ENCODE measurements around the gene RB1. TPM values are rescaled to one million over a fixed set of nuclear protein-coding genes. Genes with fewer than 3 reads are reported as not detected.

Gene RB1
- total and polyA plus RNA-seq, 7 experiments from 2014 or later = 12.1 to 37.1 (median 18.5) TPM

DNA sequence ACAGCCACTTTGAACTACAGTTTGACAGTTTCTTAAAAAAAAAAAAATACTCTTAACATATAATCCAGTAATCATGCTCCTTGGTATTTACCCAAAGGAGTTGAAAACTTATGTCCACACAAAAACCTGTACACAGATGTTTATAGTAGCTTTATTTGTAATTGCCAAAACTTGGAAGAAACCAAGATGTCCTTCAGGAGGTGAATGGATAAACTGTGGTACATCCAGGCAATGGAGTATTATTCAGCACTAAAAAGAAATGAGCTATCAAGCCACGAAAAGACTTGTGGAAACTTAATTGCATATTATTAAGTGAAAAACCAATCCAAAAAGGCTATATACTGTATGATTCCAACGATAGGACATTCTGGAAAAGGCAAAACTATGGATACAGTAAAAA lies 184.4 kb downstream of the RB1 start:
- Histone ChIP-seq H3K27me3 (ENCODE audit: control insufficient read depth in 2 of 2, insufficient read depth in 2 of 2, low read length in 2 of 2) (no peaks in the 10 kb centered on the region), H3K27ac (ENCODE audit: low read depth, low read length) (no peak overlapping the region), H3K4me3 (ENCODE audit: low read length) (peak overlapping the region; percentile 0), H3K9me3 (ENCODE audit: control insufficient read depth in 2 of 3, low read length in 3 of 3) (no peaks in the 10 kb centered on the region), H3K4me1 (ENCODE audit: control insufficient read depth in 2 of 2, insufficient read depth in 2 of 2, low read length in 2 of 2) (peaks cover 43 to 48% of the 10 kb centered on the region in 2 donors), H3K36me3 (ENCODE audit: control insufficient read depth in 2 of 3, insufficient read depth in 3 of 3, low read length in 3 of 3) (no peaks in the 10 kb centered on the region)
- Mint-ChIP-seq H3K36me3 (peaks cover 0 to 41% (median 20%) of the 10 kb centered on the region in 5 donors), H3K27ac (peak overlapping the region in 4 of 9 donors; percentile 32 to 71 (median 50)), H3K27me3 (no peaks in the 10 kb centered on the region), H3K4me3 (peak overlapping the region in 5 of 10 donors; percentile 23 to 68 (median 32)), H3K4me1 (peaks cover 19 to 59% (median 29%) of the 10 kb centered on the region in 7 donors), H3K9me3 (peaks cover 0 to 7% (median 0%) of the 10 kb centered on the region in 11 donors)
- intact Hi-C loops (cut with micrococcal nuclease) = loop anchor here in 1 of 2 donors (5.0 kb wide), 1 partner anchor 279 kb away; no protein-coding TSS in a partner anchor
- ChIA-PET CTCF (interaction anchor here (0.6 kb wide), 1 partner anchor 47 kb away, joined by 3 read pairs; no protein-coding TSS in a partner anchor), POLR2A (interaction anchor here (0.7 to 2.5 kb wide), 3 partner anchors 44 to 92 kb away, joined by 4 to 16 read pairs (median 6); partner anchors contain the start of gene RCBTB2)
- no peak for ATAC-seq
- DNase-seq = no peak

DNA sequence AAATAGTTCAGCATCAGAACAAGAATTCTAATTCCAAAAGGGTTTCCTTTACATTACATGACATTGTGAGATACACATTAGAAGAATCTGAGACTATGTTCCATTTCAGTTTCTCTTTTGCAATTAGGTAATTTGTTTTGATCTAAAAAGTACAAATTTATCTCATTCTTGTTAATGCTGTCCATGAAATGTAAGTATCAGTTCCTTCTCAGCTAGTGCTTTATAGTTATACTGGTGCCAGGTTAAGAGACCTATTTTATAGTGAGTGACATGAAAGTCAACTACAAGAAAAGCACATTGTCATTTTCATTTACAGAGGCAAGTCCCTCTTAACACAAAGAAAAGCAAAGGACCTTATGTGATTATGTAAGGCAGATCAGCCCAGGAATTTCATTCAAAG lies 185.4 kb downstream of the RB1 start:
- H3K36me3 Mint-ChIP-seq = peaks cover 0 to 36% (median 19%) of the 10 kb centered on the region in 5 donors
- Histone ChIP-seq H3K4me1 (ENCODE audit: control insufficient read depth in 2 of 2, insufficient read depth in 2 of 2, low read length in 2 of 2) (peaks cover 53 to 59% of the 10 kb centered on the region in 2 donors), H3K36me3 (ENCODE audit: control insufficient read depth in 2 of 3, insufficient read depth in 3 of 3, low read length in 3 of 3) (no peaks in the 10 kb centered on the region), H3K4me3 (ENCODE audit: low read length) (no peak overlapping the region), H3K27me3 (ENCODE audit: control insufficient read depth in 2 of 2, insufficient read depth in 2 of 2, low read length in 2 of 2) (no peaks in the 10 kb centered on the region), H3K9me3 (ENCODE audit: control insufficient read depth in 2 of 3, low read length in 3 of 3) (no peaks in the 10 kb centered on the region), H3K27ac (ENCODE audit: low read depth, low read length) (peak overlapping the region; percentile 35)
- intact Hi-C loops (cut with micrococcal nuclease) = loop anchor here in 1 of 2 donors (5.0 kb wide), 1 partner anchor 278 kb away; no protein-coding TSS in a partner anchor
- ATAC-seq = no peak
- peaks cover 19 to 59% (median 28%) of the 10 kb centered on the region in 7 donors for H3K4me1 Mint-ChIP-seq
- ChIA-PET CTCF (no interaction called here), POLR2A (interaction anchor here (0.5 to 2.5 kb wide), 5 partner anchors 18 to 91 kb away, joined by 3 to 16 read pairs (median 4); partner anchors contain the start of gene RCBTB2)
- peaks cover 0 to 7% (median 0%) of the 10 kb centered on the region in 11 donors for H3K9me3 Mint-ChIP-seq
- peak overlapping the region in 8 of 10 donors; percentile 37 to 77 (median 62) for H3K4me3 Mint-ChIP-seq
- H3K27ac Mint-ChIP-seq = peak overlapping the region in 5 of 9 donors; percentile 60 to 86 (median 76)
- H3K27me3 Mint-ChIP-seq = no peaks in the 10 kb centered on the region
- no peak for DNase-seq

DNA sequence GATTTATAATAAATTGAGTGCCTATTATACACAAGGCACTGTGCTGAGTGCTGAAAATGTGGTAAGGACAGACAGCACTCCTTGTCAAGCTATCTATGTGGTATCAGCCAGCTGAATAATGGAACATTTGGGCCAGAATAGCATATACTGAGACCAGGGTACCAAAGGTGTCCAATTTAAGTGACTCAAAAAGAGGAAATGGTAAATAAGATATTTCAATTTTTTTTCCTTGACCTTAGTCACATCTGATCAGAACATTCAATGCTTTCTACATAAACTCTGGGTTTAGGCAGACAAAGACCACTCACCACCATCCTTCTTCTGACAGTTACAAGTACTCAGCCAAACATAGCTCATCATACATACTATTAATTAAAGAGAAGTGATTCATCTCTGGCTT lies 186.1 kb downstream of the RB1 start:
- H3K4me1 Mint-ChIP-seq = peaks cover 20 to 58% (median 27%) of the 10 kb centered on the region in 7 donors
- CTCF ChIA-PET = no interaction called here
- peaks cover 0 to 7% (median 0%) of the 10 kb centered on the region in 11 donors for H3K9me3 Mint-ChIP-seq
- no peak for ATAC-seq
- no peaks in the 10 kb centered on the region for H3K27me3 Mint-ChIP-seq
- DNase-seq = no peak
- Histone ChIP-seq H3K4me1 (ENCODE audit: control insufficient read depth in 2 of 2, insufficient read depth in 2 of 2, low read length in 2 of 2) (peaks cover 56 to 65% of the 10 kb centered on the region in 2 donors), H3K36me3 (ENCODE audit: control insufficient read depth in 2 of 3, insufficient read depth in 3 of 3, low read length in 3 of 3) (no peaks in the 10 kb centered on the region), H3K27ac (ENCODE audit: low read depth, low read length) (peak overlapping the region; percentile 5), H3K4me3 (ENCODE audit: low read length) (peak overlapping the region; percentile 73), H3K9me3 (ENCODE audit: control insufficient read depth in 2 of 3, low read length in 3 of 3) (no peaks in the 10 kb centered on the region), H3K27me3 (ENCODE audit: control insufficient read depth in 2 of 2, insufficient read depth in 2 of 2, low read length in 2 of 2) (no peaks in the 10 kb centered on the region)
- POLR2A ChIA-PET = interaction anchor here (0.5 to 2.5 kb wide), 5 partner anchors 18 to 82 kb away, joined by 3 to 16 read pairs (median 3); partner anchors contain the start of gene RCBTB2
- intact Hi-C loops (cut with micrococcal nuclease) = loop anchor here (2.0 to 10.0 kb wide), 4 partner anchors 41 to 455 kb away; partner anchors contain the start of genes NUDT15 (in 1 of the 2) and RB1 (in 1 of the 2)
- peak overlapping the region in 2 of 10 donors; percentile 24 to 38 for H3K4me3 Mint-ChIP-seq
- peak overlapping the region in 3 of 9 donors; percentile 21 to 86 (median 52) for H3K27ac Mint-ChIP-seq
- peaks cover 0 to 36% (median 19%) of the 10 kb centered on the region in 5 donors for H3K36me3 Mint-ChIP-seq

DNA sequence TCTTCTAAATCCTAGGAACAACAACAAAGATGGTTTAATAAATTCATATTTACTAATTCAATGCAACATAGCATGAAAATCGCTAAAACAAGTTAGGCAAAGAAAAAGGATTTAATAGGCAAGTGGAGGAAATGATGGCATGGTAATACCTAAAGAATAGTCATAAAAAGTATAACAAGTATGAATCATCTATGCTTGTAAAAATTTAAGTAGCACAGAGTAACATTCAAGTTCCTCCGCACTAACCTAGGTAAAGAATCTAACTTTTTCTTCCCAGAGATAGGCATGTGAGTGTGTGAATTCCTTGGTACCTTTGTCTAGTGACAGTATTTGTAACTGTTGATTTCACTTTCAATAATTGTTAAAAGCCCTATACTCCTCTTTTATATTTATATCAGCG lies 186.7 kb downstream of the RB1 start:
- Histone ChIP-seq H3K27me3 (ENCODE audit: control insufficient read depth in 2 of 2, insufficient read depth in 2 of 2, low read length in 2 of 2) (no peaks in the 10 kb centered on the region), H3K9me3 (ENCODE audit: control insufficient read depth in 2 of 3, low read length in 3 of 3) (no peaks in the 10 kb centered on the region), H3K36me3 (ENCODE audit: control insufficient read depth in 2 of 3, insufficient read depth in 3 of 3, low read length in 3 of 3) (no peaks in the 10 kb centered on the region), H3K4me3 (ENCODE audit: low read length) (peak overlapping the region; percentile 73), H3K27ac (ENCODE audit: low read depth, low read length) (peak overlapping the region; percentile 5), H3K4me1 (ENCODE audit: control insufficient read depth in 2 of 2, insufficient read depth in 2 of 2, low read length in 2 of 2) (peaks cover 53 to 63% of the 10 kb centered on the region in 2 donors)
- DNase-seq = no peak
- Mint-ChIP-seq H3K36me3 (peaks cover 0 to 30% (median 19%) of the 10 kb centered on the region in 5 donors), H3K4me3 (peak overlapping the region in 2 of 10 donors; percentile 15 to 61), H3K9me3 (peaks cover 0 to 7% (median 0%) of the 10 kb centered on the region in 11 donors), H3K27me3 (no peaks in the 10 kb centered on the region), H3K4me1 (peaks cover 19 to 53% (median 24%) of the 10 kb centered on the region in 7 donors), H3K27ac (peak overlapping the region in 3 of 9 donors; percentile 21 to 86 (median 52))
- CTCF ChIA-PET = no interaction called here
- intact Hi-C loops (cut with micrococcal nuclease) = loop anchor here (2.0 to 10.0 kb wide), 3 partner anchors 41 to 455 kb away; partner anchors contain the start of genes NUDT15 (in 1 of the 2) and RB1 (in 1 of the 2)
- POLR2A ChIA-PET = interaction anchor here (1.0 kb wide), 2 partner anchors 42 to 44 kb away, joined by 3 read pairs; partner anchors contain the start of gene RCBTB2
- ATAC-seq = no peak

DNA sequence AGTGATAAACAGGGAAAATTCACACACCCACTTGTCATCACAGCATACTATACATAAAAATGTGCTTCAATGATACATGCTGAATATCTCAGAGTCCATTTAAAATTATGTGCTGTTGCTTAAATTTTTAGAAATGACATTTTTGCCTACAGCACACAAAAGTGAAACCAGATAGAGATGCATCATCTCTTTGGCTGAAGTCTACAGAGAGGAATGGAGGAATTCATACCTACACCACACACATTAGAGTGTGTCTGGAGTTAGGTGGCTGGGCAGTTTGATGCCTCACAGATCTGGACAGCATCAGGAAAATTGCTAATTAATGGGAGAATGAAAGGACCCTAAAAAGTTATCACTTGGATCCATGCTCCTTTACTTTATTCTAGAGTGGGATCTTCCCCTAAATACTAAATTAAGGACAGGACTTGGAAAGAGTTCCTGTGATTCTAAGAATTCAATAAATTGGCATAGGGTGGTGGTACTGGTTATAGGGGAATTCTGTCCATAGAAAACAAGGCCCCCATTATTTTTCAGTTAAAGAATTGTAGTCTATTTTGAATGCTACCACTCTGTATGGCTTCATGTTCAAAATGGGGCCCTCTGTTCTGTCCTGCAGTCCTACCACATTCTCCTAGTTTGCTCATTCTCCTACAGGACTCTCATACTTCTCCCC lies 188.0 kb downstream of the RB1 start:
- Mint-ChIP-seq H3K36me3 (peaks cover 0 to 22% (median 14%) of the 10 kb centered on the region in 5 donors), H3K4me3 (no peak overlapping the region), H3K4me1 (peaks cover 10 to 56% (median 28%) of the 10 kb centered on the region in 7 donors), H3K9me3 (peaks cover 0 to 6% (median 0%) of the 10 kb centered on the region in 11 donors), H3K27ac (no peak overlapping the region), H3K27me3 (no peaks in the 10 kb centered on the region)
- POLR2A ChIA-PET = interaction anchor here (0.6 to 5.4 kb wide), 20 partner anchors 9 to 454 kb away, joined by 3 to 79 read pairs (median 4); partner anchors contain the start of genes LPAR6, NUDT15 and RCBTB2
- ATAC-seq = no peak
- DNase-seq = peak in 1 of 9 donors; percentile 18
- CTCF ChIA-PET = interaction anchor here (1.0 to 2.7 kb wide), 3 partner anchors 41 to 92 kb away, joined by 4 to 7 read pairs (median 5); partner anchors contain the start of gene RCBTB2
- H3K4me3 ChIP-seq (ENCODE audit: low read length) = peak overlapping the region; percentile 73
- H3K36me3 ChIP-seq (ENCODE audit: control insufficient read depth in 2 of 3, insufficient read depth in 3 of 3, low read length in 3 of 3) = no peaks in the 10 kb centered on the region
- no peaks in the 10 kb centered on the region for H3K27me3 ChIP-seq (ENCODE audit: control insufficient read depth in 2 of 2, insufficient read depth in 2 of 2, low read length in 2 of 2)
- intact Hi-C loops (cut with micrococcal nuclease) = loop anchor here (1.0 to 10.0 kb wide), 9 partner anchors 8 to 457 kb away; partner anchors contain the start of genes LPAR6 (in 1 of the 2), NUDT15 (in 1 of the 2) and RB1 (in 1 of the 2)
- peaks cover 61 to 62% of the 10 kb centered on the region in 2 donors for H3K4me1 ChIP-seq (ENCODE audit: control insufficient read depth in 2 of 2, insufficient read depth in 2 of 2, low read length in 2 of 2)
- H3K9me3 ChIP-seq (ENCODE audit: control insufficient read depth in 2 of 3, low read length in 3 of 3) = no peaks in the 10 kb centered on the region
- H3K27ac ChIP-seq (ENCODE audit: low read depth, low read length) = peak overlapping the region; percentile 74

DNA sequence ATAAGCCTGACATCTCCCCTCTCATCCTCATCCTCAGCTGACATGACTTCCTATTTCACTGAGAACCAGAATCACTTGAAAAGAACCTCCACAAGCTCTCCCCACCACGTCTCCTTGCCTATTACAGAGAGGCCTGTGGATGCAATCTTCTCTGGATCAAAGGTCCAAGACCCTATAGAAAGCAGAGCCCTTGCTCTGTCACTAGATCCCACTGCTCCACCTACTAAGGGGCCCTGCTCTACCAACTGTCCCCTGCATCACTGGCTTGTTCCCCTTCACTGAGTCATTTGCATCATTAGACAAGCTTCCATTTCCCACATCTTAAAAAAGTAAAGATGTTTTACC lies 188.5 kb downstream of the RB1 start:
- peak overlapping the region; percentile 74 for H3K27ac ChIP-seq (ENCODE audit: low read depth, low read length)
- DNase-seq (no peak), ATAC-seq (peak; percentile 50)
- CTCF ChIA-PET = interaction anchor here (1.0 to 2.7 kb wide), 3 partner anchors 40 to 92 kb away, joined by 4 to 7 read pairs (median 5); partner anchors contain the start of gene RCBTB2
- H3K27me3 Mint-ChIP-seq = no peaks in the 10 kb centered on the region
- H3K4me1 Mint-ChIP-seq = peaks cover 6 to 56% (median 31%) of the 10 kb centered on the region in 7 donors
- POLR2A ChIA-PET = interaction anchor here (0.6 to 5.4 kb wide), 23 partner anchors 9 to 455 kb away, joined by 3 to 79 read pairs (median 4); partner anchors contain the start of genes LPAR6, NUDT15 and RCBTB2
- peaks cover 0 to 6% (median 0%) of the 10 kb centered on the region in 11 donors for H3K9me3 Mint-ChIP-seq
- H3K27ac Mint-ChIP-seq = no peak overlapping the region
- H3K36me3 ChIP-seq (ENCODE audit: control insufficient read depth in 2 of 3, insufficient read depth in 3 of 3, low read length in 3 of 3) = no peaks in the 10 kb centered on the region
- no peaks in the 10 kb centered on the region for H3K9me3 ChIP-seq (ENCODE audit: control insufficient read depth in 2 of 3, low read length in 3 of 3)
- H3K4me1 ChIP-seq (ENCODE audit: control insufficient read depth in 2 of 2, insufficient read depth in 2 of 2, low read length in 2 of 2) = peaks cover 62 to 65% of the 10 kb centered on the region in 2 donors
- H3K36me3 Mint-ChIP-seq = peaks cover 0 to 22% (median 11%) of the 10 kb centered on the region in 5 donors
- no peak overlapping the region for H3K4me3 Mint-ChIP-seq
- H3K4me3 ChIP-seq (ENCODE audit: low read length) = peak overlapping the region; percentile 73
- intact Hi-C loops (cut with micrococcal nuclease) = loop anchor here (1.0 to 10.0 kb wide), 8 partner anchors 9 to 457 kb away; partner anchors contain the start of genes LPAR6 (in 1 of the 2), NUDT15 (in 1 of the 2) and RB1 (in 1 of the 2)
- no peaks in the 10 kb centered on the region for H3K27me3 ChIP-seq (ENCODE audit: control insufficient read depth in 2 of 2, insufficient read depth in 2 of 2, low read length in 2 of 2)

Measured in naive thymus-derived CD4-positive, alpha-beta T cell (primary cell).